Measurements from ENCODE around the gene RELT.

Gene RELT

DNA sequence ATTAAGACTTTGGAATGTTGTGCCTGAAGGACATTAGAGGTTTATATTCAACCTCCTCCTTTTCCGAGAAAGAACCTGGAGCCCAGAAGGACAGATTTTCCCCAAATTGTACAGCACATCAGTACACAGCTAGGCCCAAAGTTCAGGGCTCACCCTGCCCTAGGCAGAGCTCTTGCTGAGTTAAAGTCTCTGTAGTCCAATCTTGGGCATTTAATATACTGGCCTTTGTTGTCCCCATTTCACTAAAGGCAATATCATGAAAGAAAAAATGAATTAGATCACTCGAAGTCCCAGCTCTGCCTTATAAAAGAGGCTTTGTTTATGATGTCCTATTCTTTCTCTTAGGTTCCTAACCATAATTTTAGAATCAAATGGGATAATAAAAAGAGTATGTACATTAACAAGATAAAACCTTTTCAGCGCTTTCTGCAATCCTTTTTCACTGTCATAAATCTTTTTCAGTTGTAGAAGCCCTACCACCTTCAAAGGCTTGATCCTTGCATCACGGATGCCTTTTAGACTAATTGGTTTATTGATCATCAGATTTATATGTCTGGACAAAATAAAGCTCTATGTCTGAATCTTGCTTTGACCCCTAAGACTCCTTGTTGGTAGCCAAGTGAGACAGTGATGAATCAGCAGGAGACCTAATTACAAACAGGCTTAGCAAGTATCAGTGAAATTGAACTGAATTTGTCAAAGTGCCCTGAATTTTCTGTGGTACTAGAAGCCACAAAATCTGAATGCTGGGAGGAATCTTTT is 39.8 kb downstream of the RELT start:
- no peak for DNase-seq (ENCODE audit: low read depth)
- TF ChIP-seq, protein P1, sequence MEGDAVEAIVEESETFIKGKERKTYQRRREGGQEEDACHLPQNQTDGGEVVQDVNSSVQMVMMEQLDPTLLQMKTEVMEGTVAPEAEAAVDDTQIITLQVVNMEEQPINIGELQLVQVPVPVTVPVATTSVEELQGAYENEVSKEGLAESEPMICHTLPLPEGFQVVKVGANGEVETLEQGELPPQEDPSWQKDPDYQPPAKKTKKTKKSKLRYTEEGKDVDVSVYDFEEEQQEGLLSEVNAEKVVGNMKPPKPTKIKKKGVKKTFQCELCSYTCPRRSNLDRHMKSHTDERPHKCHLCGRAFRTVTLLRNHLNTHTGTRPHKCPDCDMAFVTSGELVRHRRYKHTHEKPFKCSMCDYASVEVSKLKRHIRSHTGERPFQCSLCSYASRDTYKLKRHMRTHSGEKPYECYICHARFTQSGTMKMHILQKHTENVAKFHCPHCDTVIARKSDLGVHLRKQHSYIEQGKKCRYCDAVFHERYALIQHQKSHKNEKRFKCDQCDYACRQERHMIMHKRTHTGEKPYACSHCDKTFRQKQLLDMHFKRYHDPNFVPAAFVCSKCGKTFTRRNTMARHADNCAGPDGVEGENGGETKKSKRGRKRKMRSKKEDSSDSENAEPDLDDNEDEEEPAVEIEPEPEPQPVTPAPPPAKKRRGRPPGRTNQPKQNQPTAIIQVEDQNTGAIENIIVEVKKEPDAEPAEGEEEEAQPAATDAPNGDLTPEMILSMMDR (IDR thresholded peaks at IDR 0.05; ENCODE audit: control insufficient read depth, extremely low read depth, insufficient read depth), result no peak
- H3K4me3 ChIP-seq (ENCODE audit: low read depth, low read length), result no peak overlapping the region

- DNase-seq (ENCODE audit: low read depth), result no peak
- no peak overlapping the region for H3K4me3 ChIP-seq (ENCODE audit: low read depth, low read length)
- TF ChIP-seq, protein P1 (IDR thresholded peaks at IDR 0.05; ENCODE audit: control insufficient read depth, extremely low read depth, insufficient read depth), result no peak
These were observed 40.6 kb downstream of the RELT start for GRCh38 chr11:73416786-73417185.

- TF ChIP-seq, protein P1 (IDR thresholded peaks at IDR 0.05; ENCODE audit: control insufficient read depth, extremely low read depth, insufficient read depth), result no peak
- no peak for DNase-seq (ENCODE audit: low read depth)
These were observed 43.9 kb downstream of the RELT start for GRCh38 chr11:73420136-73420535.

GRCh38 chr11:73422886-73423285 is 46.7 kb downstream of the RELT start:
- no peak overlapping the region for H3K4me3 ChIP-seq (ENCODE audit: low read depth, low read length)

More at GRCh38 chr11:73420136-73420535, 43.9 kb downstream of the RELT start:
- H3K4me3 ChIP-seq (ENCODE audit: low read depth, low read length), result no peak overlapping the region

DNA sequence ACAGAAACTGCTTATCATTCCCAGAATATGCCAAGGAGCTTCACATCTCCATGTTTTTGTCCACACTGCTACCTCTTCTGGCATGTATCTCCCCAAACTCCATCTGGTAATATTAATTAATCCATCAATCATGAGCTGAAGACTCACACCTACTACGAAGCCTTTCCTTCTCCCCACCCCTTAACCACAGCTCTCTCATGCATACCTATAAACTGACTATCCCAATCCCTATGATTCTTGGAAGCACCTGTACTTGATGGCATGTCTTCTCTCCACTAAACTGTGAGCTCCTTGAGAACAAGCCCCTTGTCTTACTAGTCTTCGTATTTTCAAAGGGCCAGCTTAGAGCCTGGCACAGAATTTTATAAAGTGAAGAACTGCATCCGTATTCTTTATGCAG is 47.3 kb downstream of the RELT start:
- TF ChIP-seq, protein P1 (IDR thresholded peaks at IDR 0.05; ENCODE audit: control insufficient read depth, extremely low read depth, insufficient read depth), result no peak
- no peak overlapping the region for H3K4me3 ChIP-seq (ENCODE audit: low read depth, low read length)
- DNase-seq (ENCODE audit: low read depth), result no peak

More at GRCh38 chr11:73422886-73423285, 46.7 kb downstream of the RELT start:
- TF ChIP-seq, protein P1 (IDR thresholded peaks at IDR 0.05; ENCODE audit: control insufficient read depth, extremely low read depth, insufficient read depth), result no peak
- no peak for DNase-seq (ENCODE audit: low read depth)

GRCh38 chr11:73425108-73425507 is 48.9 kb downstream of the RELT start:
- no peak for DNase-seq (ENCODE audit: low read depth)
- TF ChIP-seq, protein P1 (IDR thresholded peaks at IDR 0.05; ENCODE audit: control insufficient read depth, extremely low read depth, insufficient read depth), result no peak
- H3K4me3 ChIP-seq (ENCODE audit: low read depth, low read length), result no peak overlapping the region
